ENCODE measurements around the gene MAGI2. TPM values are rescaled to one million over a fixed set of nuclear protein-coding genes. Genes with fewer than 3 reads are reported as not detected.

Gene MAGI2
- total RNA-seq, 1 experiment from 2014 or later, result 14.3 TPM

- no peak overlapping the region for H3K9ac ChIP-seq (ENCODE audit: extremely low read depth, insufficient read length, low read length)
- H3K79me1 ChIP-seq (ENCODE audit: insufficient read depth, low read depth, low read length, poor library complexity, severe bottlenecking), result no peaks in the 10 kb centered on the region
- no peaks in the 10 kb centered on the region for H3K9me3 Mint-ChIP-seq
- no peaks in the 10 kb centered on the region for H3K9me3 ChIP-seq (ENCODE audit: control insufficient read depth, low read depth, low read length)
- H3K23ac ChIP-seq (ENCODE audit: insufficient read length, low read depth, low read length), result no peak overlapping the region
- H3K4me3 Mint-ChIP-seq, result no peak overlapping the region
- peaks cover 3% of the 10 kb centered on the region; the same call in 1 of the 2 replicates for H3K27me3 Mint-ChIP-seq (ENCODE audit: low read depth)
- no peaks in the 10 kb centered on the region; the same call in 1 of the 2 replicates for H3K79me2 ChIP-seq (ENCODE audit: insufficient read depth, low read length)
- H2BK15ac ChIP-seq (ENCODE audit: low read depth, low read length), result no peak overlapping the region
- H3K56ac ChIP-seq (ENCODE audit: insufficient read length, low read depth, low read length), result no peak overlapping the region
- no peak overlapping the region for H3K27ac Mint-ChIP-seq
- no peaks in the 10 kb centered on the region for H3K23me2 ChIP-seq (ENCODE audit: insufficient read length, low read depth, low read length, poor library complexity, severe bottlenecking)
- no peak overlapping the region for H3K18ac ChIP-seq (ENCODE audit: insufficient read length, low read depth, low read length)
- no peak overlapping the region for H2BK20ac ChIP-seq (ENCODE audit: low read depth, low read length, poor library complexity, severe bottlenecking)
- no peak overlapping the region for H2AK5ac ChIP-seq (ENCODE audit: insufficient read length, low read length)
- no peak overlapping the region for H2AFZ ChIP-seq (ENCODE audit: low read length)
- peaks cover 30 to 34% of the 10 kb centered on the region in 2 experiments for H3K4me1 Mint-ChIP-seq
- no peak overlapping the region for H4K5ac ChIP-seq (ENCODE audit: insufficient read length, low read depth, low read length)
- no peaks in the 10 kb centered on the region for H3K27me3 ChIP-seq (ENCODE audit: insufficient read depth, low read length)
- no peak overlapping the region for H2BK5ac ChIP-seq (ENCODE audit: insufficient read length, low read length)
- H2BK12ac ChIP-seq (ENCODE audit: insufficient read length, low read depth, low read length), result no peak overlapping the region
- no peak overlapping the region for H3K4ac ChIP-seq (ENCODE audit: low read depth, low read length)
- TF ChIP-seq CTCF (conservative IDR thresholded peaks at IDR 0.05), result no peak
- H3K4me1 ChIP-seq (ENCODE audit: insufficient read depth, low read length), result 0 out of 2 replicates have a peak, but pooled peaks cover 3% of the 10 kb centered on the region
- no peak overlapping the region for H4K8ac ChIP-seq (replicated peaks; ENCODE audit: insufficient read length, low read depth, low read length)
- H3K27ac ChIP-seq (ENCODE audit: insufficient read length, low read depth, low read length), result no peak overlapping the region
- WGBS (ENCODE audit: extremely low coverage, insufficient read length, low lambda C conversion rate), result no CpG with 5 or more reads among the region's 2 CpGs
- no peaks in the 10 kb centered on the region; a peak in 1 of 7 replicates for H3K36me3 Mint-ChIP-seq (ENCODE audit: insufficient read depth in 1 of 3, low read depth in 3 of 3)
- no peak overlapping the region for H3K14ac ChIP-seq (ENCODE audit: insufficient read depth, low read length)
- no peak overlapping the region for H4K91ac ChIP-seq (ENCODE audit: insufficient read length, low read depth, low read length)
- H3T11ph ChIP-seq (ENCODE audit: low read length), result no peak overlapping the region
- DNase-seq, result no peak
- no peak overlapping the region for H3K4me2 ChIP-seq (ENCODE audit: insufficient read depth, insufficient read length, low read length)
- no peaks in the 10 kb centered on the region for H4K20me1 ChIP-seq (ENCODE audit: control insufficient read depth, insufficient read depth, insufficient read length)
- no peak overlapping the region for H2BK120ac ChIP-seq (ENCODE audit: low read depth, low read length, poor library complexity, severe bottlenecking)
Observed at GRCh38 chr7:78043159-78043558, 1410.3 kb downstream of the MAGI2 start.
